Measurements from ENCODE around the gene RPS6KC1.

DNA sequence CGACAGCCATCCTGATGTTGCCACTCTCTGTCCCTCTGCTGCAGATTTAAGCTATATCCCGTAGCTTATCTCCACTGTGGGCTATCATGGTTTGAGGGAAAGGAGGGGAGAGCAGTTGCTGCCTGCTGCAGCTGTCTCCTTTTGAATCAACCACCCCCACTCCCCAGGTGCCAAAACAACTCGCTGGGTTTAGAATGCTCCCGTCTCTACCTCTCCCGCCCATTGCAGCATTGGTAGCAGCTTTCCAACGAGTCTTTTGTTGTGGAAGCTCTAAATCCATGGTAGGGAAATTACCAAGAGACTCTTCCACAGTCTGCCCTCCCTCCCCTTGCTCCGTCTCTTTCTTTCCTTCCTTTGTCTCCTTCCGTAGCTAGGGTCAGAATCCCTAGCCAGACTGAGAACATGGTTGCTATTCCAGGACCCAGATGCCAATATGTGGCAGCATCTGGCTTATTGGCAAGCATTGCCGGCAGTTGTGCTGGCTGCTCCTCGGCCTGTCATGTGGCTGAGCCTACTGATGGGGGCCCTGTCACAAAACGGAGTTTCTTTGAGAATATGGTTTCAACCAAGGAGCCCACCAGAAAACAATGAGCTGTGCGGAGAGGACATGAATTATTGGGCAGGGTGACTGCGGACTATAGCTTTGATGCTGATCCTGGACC lies 230.7 kb downstream of the RPS6KC1 start:
- TF ChIP-seq, protein P1, sequence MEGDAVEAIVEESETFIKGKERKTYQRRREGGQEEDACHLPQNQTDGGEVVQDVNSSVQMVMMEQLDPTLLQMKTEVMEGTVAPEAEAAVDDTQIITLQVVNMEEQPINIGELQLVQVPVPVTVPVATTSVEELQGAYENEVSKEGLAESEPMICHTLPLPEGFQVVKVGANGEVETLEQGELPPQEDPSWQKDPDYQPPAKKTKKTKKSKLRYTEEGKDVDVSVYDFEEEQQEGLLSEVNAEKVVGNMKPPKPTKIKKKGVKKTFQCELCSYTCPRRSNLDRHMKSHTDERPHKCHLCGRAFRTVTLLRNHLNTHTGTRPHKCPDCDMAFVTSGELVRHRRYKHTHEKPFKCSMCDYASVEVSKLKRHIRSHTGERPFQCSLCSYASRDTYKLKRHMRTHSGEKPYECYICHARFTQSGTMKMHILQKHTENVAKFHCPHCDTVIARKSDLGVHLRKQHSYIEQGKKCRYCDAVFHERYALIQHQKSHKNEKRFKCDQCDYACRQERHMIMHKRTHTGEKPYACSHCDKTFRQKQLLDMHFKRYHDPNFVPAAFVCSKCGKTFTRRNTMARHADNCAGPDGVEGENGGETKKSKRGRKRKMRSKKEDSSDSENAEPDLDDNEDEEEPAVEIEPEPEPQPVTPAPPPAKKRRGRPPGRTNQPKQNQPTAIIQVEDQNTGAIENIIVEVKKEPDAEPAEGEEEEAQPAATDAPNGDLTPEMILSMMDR (IDR thresholded peaks at IDR 0.05) = no peak
- TF ChIP-seq EZH2 (IDR thresholded peaks at IDR 0.05) = no peak
